Inferior parietal cortex (tissue), 1 donor: Measurements from ENCODE around the gene PSD2.

Experiments used
- DNase-seq: peaks from one replicate; pipeline ENCODE4 v3.0.0-alpha.2; 2016; ENCODE audit errors: extremely low spot score

The PSD2 gene

GRCh38 chr5:139795074-139796001 is at the start of gene PSD2:
TSS of gene PSD2 (plus strand) at chr5:139795808. CDS start at chr5:139809441, 13,633 bp downstream.
- no peak for DNase-seq

GRCh38 chr5:139746691-139747582 is 48.7 kb upstream of the PSD2 start:
- DNase-seq, result no peak

- no peak for DNase-seq
Observed at GRCh38 chr5:139747583-139748504, 47.8 kb upstream of the PSD2 start.

- no peak for DNase-seq
Observed at GRCh38 chr5:139748505-139748826, 47.1 kb upstream of the PSD2 start.

GRCh38 chr5:139749242-139749641 is 46.4 kb upstream of the PSD2 start:
- no peak for DNase-seq

- DNase-seq, result no peak
Observed at GRCh38 chr5:139751236-139751635, 44.4 kb upstream of the PSD2 start.

GRCh38 chr5:139752506-139753473 is 42.8 kb upstream of the PSD2 start:
- no peak for DNase-seq

- no peak for DNase-seq
Observed at GRCh38 chr5:139755892-139756671, 39.5 kb upstream of the PSD2 start.

- no peak for DNase-seq
Observed at GRCh38 chr5:139756971-139757370, 38.6 kb upstream of the PSD2 start.

GRCh38 chr5:139757727-139758509 is 37.7 kb upstream of the PSD2 start:
- no peak for DNase-seq

- DNase-seq, result no peak
Observed at GRCh38 chr5:139758510-139759075, 37.0 kb upstream of the PSD2 start.

- DNase-seq, result no peak
Observed at GRCh38 chr5:139759219-139759721, 36.3 kb upstream of the PSD2 start.

GRCh38 chr5:139760066-139761056 is 35.2 kb upstream of the PSD2 start:
- no peak for DNase-seq

- DNase-seq, result no peak
Observed at GRCh38 chr5:139761057-139761450, 34.6 kb upstream of the PSD2 start.

GRCh38 chr5:139761501-139761900 is 34.1 kb upstream of the PSD2 start:
- no peak for DNase-seq

GRCh38 chr5:139762615-139763170 is 32.9 kb upstream of the PSD2 start:
- no peak for DNase-seq
